OCI-LY3 (cell line): ENCODE data around the gene TGOLN2.
"Not testable (repeated sequence)": the region's sequence is repeated elsewhere in the genome, so short reads cannot be mapped to it uniquely, and the experiment has no call there.

Source experiments
- H2AFZ ChIP-seq: fragments of 200-600, 300-600 bp; shearing (Covaris generic); 2 replicates; pipeline ENCODE4 v1.6.0; 2014; ENCODE audit warnings: antibody characterized with exemption, low read depth, low read length
- H3K27ac ChIP-seq: fragments of 200-600, 300-600 bp; sonication (generic); 2 replicates; pipeline ENCODE4 v1.5.1; 2014; ENCODE audit warnings: mild to moderate bottlenecking, low read length, moderate library complexity, mixed read lengths
- H3K27me3 ChIP-seq: fragments of 200-600, 300-600 bp; sonication (generic); 2 replicates; pipeline ENCODE4 v1.6.1; 2014; ENCODE audit warnings: low read depth, low read length, mixed read lengths
- H3K36me3 ChIP-seq: fragments of 200-600, 300-600 bp; sonication (generic); replicated peaks from 2 replicates; pipeline ENCODE3; 2014; ENCODE audit warnings: low read depth, low read length, mixed read lengths
- H3K4me1 ChIP-seq: fragments of 300-600, 200-600 bp; sonication (generic); 2 replicates; pipeline ENCODE4 v1.6.1; 2014; ENCODE audit warnings: low read length, mixed read lengths
- H3K4me2 ChIP-seq: fragments of 200-600, 300-600 bp; sonication (generic); 2 replicates; pipeline ENCODE4 v1.6.1; 2014; ENCODE audit warnings: low read length, mixed read lengths
- H3K4me3 ChIP-seq: fragments of 300-600, 200-600 bp; sonication (generic); 2 replicates; pipeline ENCODE4 v1.5.1; 2014; ENCODE audit warnings: antibody characterized with exemption, mild to moderate bottlenecking, low read length, moderate library complexity
- H3K79me2 ChIP-seq: fragments of 300-600, 200-600 bp; shearing (Covaris generic); 2 replicates; pipeline ENCODE4 v1.6.1; 2014; ENCODE audit warnings: mild to moderate bottlenecking, low read length, mixed read lengths
- H3K9ac ChIP-seq: fragments of 300-600, 200-600 bp; shearing (Covaris generic); 2 replicates; pipeline ENCODE4 v1.6.0; 2014; ENCODE audit warnings: mild to moderate bottlenecking, low read length, moderate library complexity
- H3K9me3 ChIP-seq: fragments of 200-600, 300-600 bp; shearing (Covaris generic); 2 replicates; pipeline ENCODE4 v1.6.1; 2014; ENCODE audit warnings: low read length, mixed read lengths; ENCODE audit not compliant: insufficient read depth
- H4K20me1 ChIP-seq: fragments of 200-600, 300-600 bp; sonication (generic); 2 replicates; pipeline ENCODE4 v1.6.1; 2016; ENCODE audit warnings: low read length, mixed read lengths; ENCODE audit not compliant: insufficient read depth
- CTCF ChIP-seq: fragments of 200-600, 300-600 bp; sonication (generic); IDR thresholded peaks from 2 replicates; pipeline ENCODE4 v1.5.1; 2014; ENCODE audit warnings: antibody characterized with exemption, low read length, low read depth
- EZH2phosphoT487 ChIP-seq: fragments of 200-600 bp; shearing (Covaris generic); IDR thresholded peaks from 2 replicates; pipeline ENCODE4 v1.6.1; 2018; ENCODE audit warnings: antibody characterized with exemption, mixed run types, low read depth

Gene TGOLN2

GRCh38 chr2:85334928-85335327, 7.1 kb upstream of the TGOLN2 start:
- Histone ChIP-seq H3K9me3 (no peaks in the 10 kb centered on the region), H2AFZ (no peak overlapping the region), H3K4me2 (no peak overlapping the region), H3K9ac (no peak overlapping the region), H3K4me1 (peaks cover 16% of the 10 kb centered on the region), H3K27ac (no peak overlapping the region), H4K20me1 (no peaks in the 10 kb centered on the region), H3K4me3 (no peak overlapping the region), H3K36me3 (no peaks in the 10 kb centered on the region), H3K27me3 (peaks cover 9% of the 10 kb centered on the region; the same call in 1 of the 2 replicates), H3K79me2 (no peaks in the 10 kb centered on the region)
- TF ChIP-seq CTCF (no peak), EZH2phosphoT487 (no peak)

GRCh38 chr2:85333877-85334276, 6.1 kb upstream of the TGOLN2 start:
- H3K36me3 ChIP-seq, H3K9me3 ChIP-seq, H3K79me2 ChIP-seq, H4K20me1 ChIP-seq, H3K27ac ChIP-seq, H3K4me3 ChIP-seq, H3K9ac ChIP-seq, H3K4me2 ChIP-seq, H3K27me3 ChIP-seq, H2AFZ ChIP-seq: not testable (repeated sequence)
- H3K4me1 ChIP-seq: peaks cover 16% of the 10 kb centered on the region

- Histone ChIP-seq H3K4me1 (peaks cover 22% of the 10 kb centered on the region), H4K20me1 (peaks cover 4% of the 10 kb centered on the region), H3K9me3 (no peaks in the 10 kb centered on the region), H3K9ac (peak overlapping the region; percentile 36; the same call in 1 of the 2 replicates), H3K4me2 (peak overlapping the region; percentile 79), H3K79me2 (peaks cover 17% of the 10 kb centered on the region), H2AFZ (peak overlapping the region; percentile 82), H3K27me3 (no peaks in the 10 kb centered on the region), H3K36me3 (peaks cover 6% of the 10 kb centered on the region), H3K4me3 (peak overlapping the region; percentile 48), H3K27ac (no peak overlapping the region)
- TF ChIP-seq EZH2phosphoT487 (no peak), CTCF (no peak)
Measured at GRCh38 chr2:85330839-85331636, 3.2 kb upstream of the TGOLN2 start.

- Histone ChIP-seq H3K79me2 (peaks cover 31% of the 10 kb centered on the region), H4K20me1 (peaks cover 18% of the 10 kb centered on the region), H3K4me1 (peaks cover 35% of the 10 kb centered on the region), H3K36me3 (peaks cover 19% of the 10 kb centered on the region)
- H3K4me2 ChIP-seq, H2AFZ ChIP-seq, H3K27me3 ChIP-seq, H3K27ac ChIP-seq, H3K9me3 ChIP-seq, H3K4me3 ChIP-seq, H3K9ac ChIP-seq: not testable (repeated sequence)
Measured at GRCh38 chr2:85329701-85330100, 1.9 kb upstream of the TGOLN2 start.

GRCh38 chr2:85329181-85329651, 1.4 kb upstream of the TGOLN2 start:
- Histone ChIP-seq H4K20me1 (peaks cover 21% of the 10 kb centered on the region), H3K9me3 (no peaks in the 10 kb centered on the region), H3K9ac (no peak overlapping the region), H3K36me3 (peaks cover 23% of the 10 kb centered on the region), H3K27me3 (no peaks in the 10 kb centered on the region), H3K4me2 (peak overlapping the region; percentile 95), H3K27ac (no peak overlapping the region), H2AFZ (no peak overlapping the region), H3K4me3 (no peak overlapping the region), H3K4me1 (peaks cover 36% of the 10 kb centered on the region), H3K79me2 (peaks cover 35% of the 10 kb centered on the region)
- TF ChIP-seq CTCF (no peak), EZH2phosphoT487 (no peak)
